ENCODE results near the gene JMJD4.

The JMJD4 gene

GRCh38 chr1:227749225-227749624 lies 14.1 kb upstream of the JMJD4 start:
- DNase-seq = no peak

- DNase-seq = no peak
Observed at GRCh38 chr1:227748496-227749182, 13.5 kb upstream of the JMJD4 start.

GRCh38 chr1:227747948-227748495 lies 12.9 kb upstream of the JMJD4 start:
- no peak for DNase-seq

GRCh38 chr1:227747382-227747781 lies 12.3 kb upstream of the JMJD4 start:
- DNase-seq = no peak

GRCh38 chr1:227746676-227747075 lies 11.6 kb upstream of the JMJD4 start:
- DNase-seq = no peak

GRCh38 chr1:227745568-227746265 lies 10.6 kb upstream of the JMJD4 start:
- no peak for DNase-seq

- no peak for DNase-seq
Observed at GRCh38 chr1:227744668-227745067, 9.6 kb upstream of the JMJD4 start.

GRCh38 chr1:227742738-227743715 lies 7.9 kb upstream of the JMJD4 start:
- DNase-seq = no peak

GRCh38 chr1:227741166-227741870 lies 6.2 kb upstream of the JMJD4 start:
- no peak for DNase-seq

- no peak for DNase-seq
Observed at GRCh38 chr1:227740401-227740960, 5.4 kb upstream of the JMJD4 start.

- no peak for DNase-seq
Observed at GRCh38 chr1:227739636-227740035, 4.5 kb upstream of the JMJD4 start.

GRCh38 chr1:227738820-227739219 lies 3.7 kb upstream of the JMJD4 start:
- DNase-seq = no peak

GRCh38 chr1:227736814-227737432 lies 1.8 kb upstream of the JMJD4 start:
- no peak for DNase-seq

- DNase-seq = no peak
Observed at GRCh38 chr1:227735539-227736285, 610 bp upstream of the JMJD4 start.

GRCh38 chr1:227734546-227734855 lies 601 bp downstream of the JMJD4 start:
- no peak for DNase-seq

GRCh38 chr1:227733751-227734545 lies 1.2 kb downstream of the JMJD4 start:
- DNase-seq = no peak

GRCh38 chr1:227733309-227733705 lies 1.8 kb downstream of the JMJD4 start:
- DNase-seq = no peak

- no peak for DNase-seq
Observed at GRCh38 chr1:227732586-227733308, 2.4 kb downstream of the JMJD4 start.

Measured in SIG-M5 (cell line).